HG03432 (cell line): ENCODE results near the gene C1QTNF6.
"Not testable (repeated sequence)": the region's sequence is repeated elsewhere in the genome, so short reads cannot be mapped to it uniquely, and the experiment has no call there.

Experiments used
- ATAC-seq: cut with Tn5 transposase; IDR thresholded peaks from one replicate; pipeline ENCODE4 v1.9.1; 2021; ENCODE audit warnings: mild to moderate bottlenecking, moderate library complexity; ENCODE audit not compliant: unreplicated experiment

Gene C1QTNF6

DNA sequence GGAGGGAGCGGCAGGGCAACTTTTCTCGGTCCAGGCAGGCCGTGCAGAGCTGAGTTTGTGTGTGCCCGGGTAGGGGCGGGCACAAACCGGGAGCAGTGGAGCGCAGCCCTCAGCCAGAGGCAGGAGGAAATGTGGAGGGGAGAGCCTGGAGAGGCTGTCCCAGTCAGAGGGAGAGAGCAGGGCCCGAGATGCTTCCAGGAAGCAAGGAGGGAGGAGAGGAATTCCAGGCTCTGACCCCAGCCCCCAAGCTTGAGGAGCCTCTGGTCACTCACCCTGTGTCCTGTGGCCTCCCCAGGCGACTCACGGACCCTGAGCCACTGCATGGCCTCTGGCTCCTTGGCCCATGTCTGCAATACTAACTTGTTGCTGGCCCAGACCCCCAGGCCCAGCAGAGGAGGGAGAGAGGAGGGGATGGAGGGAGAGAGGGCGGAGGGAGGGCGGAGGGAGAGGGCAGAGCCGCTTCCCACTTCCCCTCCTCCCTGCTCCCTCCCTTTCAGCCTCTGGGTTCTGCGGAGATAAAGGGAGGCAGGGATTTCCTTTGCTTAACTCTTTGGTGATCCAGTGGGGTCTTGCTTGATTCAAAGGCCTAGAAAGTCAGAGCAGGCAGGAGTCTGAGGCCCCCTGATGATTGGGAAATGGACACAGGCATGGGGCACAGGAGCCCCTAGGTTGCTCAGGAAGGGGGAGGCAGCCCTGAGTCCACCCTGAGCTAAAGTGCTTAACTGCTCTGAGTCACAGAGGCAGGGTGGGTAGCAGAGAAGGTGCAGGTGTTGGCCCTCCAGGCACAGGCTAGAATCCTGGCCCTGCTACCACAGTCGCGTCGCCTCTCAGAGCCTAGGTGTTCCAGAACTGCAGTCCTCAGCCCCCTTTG lies at the start of gene C1QTNF6:
C1QTNF6 (minus strand) TSS at position 357 of the 871 bp plus-strand sequence; CDS start at position 323, 34 bp downstream.
- no peak for ATAC-seq

DNA sequence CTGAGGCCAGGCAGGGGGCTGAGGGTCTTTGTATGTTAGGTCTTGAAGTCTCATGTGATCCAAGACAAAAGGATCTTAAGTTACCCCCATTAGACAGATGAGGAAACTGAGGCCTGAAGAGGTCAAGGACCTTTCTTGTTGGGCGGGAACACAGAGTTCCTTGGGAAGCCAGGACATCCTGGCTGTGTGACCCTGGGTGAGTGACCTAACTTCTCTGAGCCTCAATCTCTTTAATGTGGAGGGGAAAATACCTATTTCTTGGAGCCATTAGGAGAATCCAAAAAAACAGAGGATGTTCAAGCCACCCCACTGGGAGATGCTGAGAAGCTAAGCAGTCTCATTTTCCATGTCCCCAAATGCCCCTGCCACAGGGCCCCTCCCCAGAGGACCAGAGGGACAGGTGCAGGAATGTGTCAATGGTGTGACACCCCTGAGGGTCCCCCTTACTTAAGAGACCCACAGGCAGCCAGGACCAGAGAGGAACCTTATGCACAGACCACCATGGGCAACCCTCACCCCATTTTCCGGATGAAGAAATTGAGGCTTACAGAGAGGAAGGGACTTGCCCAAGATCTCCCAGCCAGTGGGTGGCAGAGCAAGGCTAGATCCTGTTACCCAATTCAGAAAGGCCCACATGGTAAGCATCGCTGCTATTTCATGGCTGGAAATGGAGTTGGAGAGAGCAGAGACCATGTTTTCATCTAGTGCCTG lies 48.0 kb upstream of the C1QTNF6 start:
- no peak for ATAC-seq

DNA sequence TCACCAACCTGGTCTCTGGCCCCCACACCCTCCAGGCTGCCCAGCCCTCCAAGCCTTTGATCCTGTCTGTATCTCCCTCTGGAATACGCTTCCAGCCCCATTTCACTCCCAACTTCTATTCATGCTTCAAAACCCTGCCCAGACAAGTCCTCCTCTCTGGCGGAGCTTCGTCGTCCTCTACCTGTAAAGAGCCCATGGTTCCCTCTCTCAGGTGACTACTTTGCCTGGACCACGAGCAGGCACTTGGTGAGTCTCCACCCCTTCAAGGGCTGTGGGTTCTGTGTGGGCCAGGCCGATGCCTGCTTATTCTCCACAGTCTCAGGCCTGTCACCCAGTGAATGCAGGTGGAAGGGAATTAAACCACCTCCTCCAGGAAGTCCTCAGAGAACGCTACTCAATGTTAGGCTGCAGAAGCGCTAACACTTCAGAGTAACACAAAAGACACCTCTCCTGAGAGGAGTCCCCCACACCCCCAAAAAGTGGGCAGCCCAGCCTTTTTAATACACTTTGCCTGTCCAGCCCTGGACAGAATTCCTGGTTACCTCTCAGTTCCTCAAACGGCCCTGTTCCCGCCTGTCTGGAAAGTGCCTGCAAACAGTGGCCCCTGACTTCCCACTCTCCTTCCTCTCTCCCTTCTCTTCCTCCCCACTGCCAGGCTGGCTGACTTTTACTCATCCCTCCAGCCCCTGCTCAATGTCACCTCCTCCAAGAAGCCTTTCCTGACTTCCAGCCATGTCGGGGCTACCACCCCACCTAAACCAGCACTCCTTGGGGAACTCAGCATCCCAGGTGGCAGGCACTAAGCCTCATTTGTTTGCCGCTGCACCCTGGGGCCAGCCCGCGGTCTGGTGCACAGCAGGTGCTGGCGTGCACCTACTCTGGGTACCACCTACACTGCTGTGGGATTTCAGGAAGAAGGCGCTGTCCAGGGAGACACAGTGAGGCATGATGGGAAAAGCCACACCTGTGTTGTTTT lies 47.0 kb upstream of the C1QTNF6 start:
- ATAC-seq, result no peak

DNA sequence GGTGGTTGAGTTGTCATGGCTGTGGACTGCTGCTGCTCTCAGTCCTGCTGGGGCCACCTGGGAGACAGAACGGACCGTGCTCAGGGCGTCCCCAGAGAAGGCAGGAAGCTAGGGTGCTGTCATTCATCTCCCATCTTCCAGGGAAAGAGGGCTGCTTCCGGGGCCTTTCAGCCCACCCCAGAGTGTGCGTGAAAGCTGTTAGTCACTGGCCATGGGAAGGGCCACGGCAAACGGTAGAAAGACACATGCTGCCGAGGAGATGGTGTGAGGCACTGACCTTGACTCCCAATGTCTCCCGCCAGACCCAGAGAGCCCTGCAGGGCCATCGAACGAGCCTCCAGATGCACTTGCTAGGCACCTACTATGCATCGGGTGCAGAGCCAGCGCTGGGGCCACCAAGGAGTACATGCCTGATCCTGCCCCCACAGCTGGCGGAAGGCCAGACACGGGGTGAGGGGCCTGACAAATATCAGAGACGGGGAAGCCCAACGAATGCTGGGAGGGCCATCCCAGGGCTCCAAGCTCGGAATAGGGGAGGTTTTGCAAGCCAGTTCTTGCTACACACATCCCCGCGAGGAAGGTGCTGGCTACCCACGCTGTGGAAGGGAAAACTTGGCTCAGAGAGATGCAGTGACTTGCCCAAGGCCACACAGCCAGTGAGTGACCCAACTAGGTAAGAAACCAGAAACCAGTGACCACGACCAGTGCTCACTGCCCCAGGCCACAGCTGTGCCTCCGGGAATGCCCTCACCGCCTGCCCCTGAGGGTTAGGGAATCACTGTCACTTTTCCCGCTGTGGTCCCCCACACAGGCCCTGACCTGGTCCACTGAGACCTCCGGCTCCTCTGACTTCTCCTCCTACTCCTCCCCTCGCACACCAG lies 45.9 kb upstream of the C1QTNF6 start:
- no peak for ATAC-seq

DNA sequence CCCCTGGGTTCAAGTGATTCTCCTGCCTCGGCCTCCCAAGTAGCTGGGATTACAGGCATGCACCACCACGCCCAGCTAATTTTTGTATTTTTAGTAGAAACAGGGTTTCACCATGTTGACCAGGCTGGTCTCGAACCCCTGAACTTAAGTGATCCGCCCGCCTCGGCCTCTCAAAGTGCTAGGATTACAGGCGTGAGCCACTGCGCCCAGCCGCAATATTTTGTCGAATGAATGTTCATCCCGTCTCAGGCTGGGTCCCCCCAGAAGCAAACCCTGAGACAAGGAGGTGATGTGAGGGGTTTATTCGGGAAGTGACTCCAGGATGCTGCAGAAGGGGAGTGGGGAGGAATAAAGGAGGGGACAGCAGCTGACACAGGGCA lies 45.3 kb upstream of the C1QTNF6 start:
- ATAC-seq, result not testable (repeated sequence)

DNA sequence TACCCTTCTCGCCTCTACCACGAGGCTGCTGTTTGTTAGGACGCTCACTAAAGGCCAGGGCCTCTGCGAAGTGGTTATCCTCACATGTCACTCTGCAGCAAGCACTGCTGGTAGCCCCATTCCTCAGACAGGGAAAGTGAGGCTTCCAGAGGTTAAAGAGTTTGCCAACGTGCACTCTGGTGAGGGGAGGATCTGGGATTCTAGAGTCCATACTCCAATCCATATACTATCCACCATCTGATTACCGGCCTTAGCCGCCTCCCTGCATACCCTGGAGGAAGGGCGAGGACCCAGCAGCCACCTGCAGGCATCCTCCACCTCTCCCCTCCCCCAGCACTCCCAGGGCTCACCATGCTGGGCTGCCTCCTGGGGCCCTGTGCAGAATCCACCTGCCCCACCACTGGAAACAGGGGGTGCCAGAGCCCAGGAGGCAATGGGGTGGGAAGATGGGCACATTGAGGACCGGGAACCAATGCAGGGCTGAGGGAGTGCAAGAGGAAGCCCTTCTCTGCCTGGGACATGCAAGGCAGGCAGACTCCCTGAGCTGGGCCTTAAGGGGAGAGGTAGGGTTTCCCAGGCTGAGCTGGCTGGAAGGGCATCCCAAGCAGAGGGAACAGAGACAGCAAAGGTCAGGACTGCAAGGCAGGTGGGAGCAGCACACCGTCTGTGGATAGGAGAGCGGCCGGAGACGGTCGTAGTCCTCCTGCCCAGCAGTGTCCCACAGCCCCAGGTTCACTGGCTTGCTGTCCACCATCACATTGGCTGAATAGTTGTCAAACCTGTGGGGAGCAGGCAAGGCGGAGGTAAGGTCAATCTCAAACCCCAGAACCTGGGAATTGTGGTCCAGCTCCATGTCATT lies 44.3 kb upstream of the C1QTNF6 start:
- ATAC-seq, result no peak

DNA sequence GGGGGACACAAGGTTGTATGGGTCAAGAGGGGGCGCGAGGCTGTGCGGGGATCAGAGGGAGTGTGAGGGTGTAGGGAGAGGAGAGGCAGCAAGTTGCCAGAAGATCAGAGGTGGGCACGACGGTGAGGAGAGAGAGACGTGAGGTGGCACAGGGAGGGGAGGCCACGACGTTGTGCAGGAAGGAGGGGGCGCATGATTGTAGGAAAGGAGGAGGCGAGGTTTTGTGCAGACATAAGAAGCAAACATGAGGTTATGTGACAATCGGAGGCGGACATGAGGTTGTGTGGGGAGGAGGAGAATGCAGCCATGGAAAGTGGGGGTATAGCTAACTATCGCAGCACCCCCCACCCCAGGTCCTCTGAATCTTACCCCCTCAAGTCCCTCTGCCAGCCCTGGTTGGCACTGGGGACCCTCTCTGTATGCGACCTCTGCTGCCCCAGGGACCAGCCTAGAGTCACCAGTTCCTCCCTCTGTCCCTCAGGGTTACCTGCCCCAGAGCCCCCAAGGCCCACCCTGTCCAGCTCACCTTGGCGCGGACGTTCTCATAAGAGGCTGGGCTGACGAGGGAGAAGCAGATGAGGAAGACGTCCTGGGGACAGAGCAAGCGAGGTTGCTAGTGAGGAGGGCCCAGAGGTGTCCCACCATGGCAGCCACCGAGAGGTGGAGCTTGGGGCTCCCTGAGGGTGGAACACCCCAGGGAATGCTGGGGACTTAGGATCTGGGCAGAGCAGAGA lies 43.5 kb upstream of the C1QTNF6 start:
- no peak for ATAC-seq

DNA sequence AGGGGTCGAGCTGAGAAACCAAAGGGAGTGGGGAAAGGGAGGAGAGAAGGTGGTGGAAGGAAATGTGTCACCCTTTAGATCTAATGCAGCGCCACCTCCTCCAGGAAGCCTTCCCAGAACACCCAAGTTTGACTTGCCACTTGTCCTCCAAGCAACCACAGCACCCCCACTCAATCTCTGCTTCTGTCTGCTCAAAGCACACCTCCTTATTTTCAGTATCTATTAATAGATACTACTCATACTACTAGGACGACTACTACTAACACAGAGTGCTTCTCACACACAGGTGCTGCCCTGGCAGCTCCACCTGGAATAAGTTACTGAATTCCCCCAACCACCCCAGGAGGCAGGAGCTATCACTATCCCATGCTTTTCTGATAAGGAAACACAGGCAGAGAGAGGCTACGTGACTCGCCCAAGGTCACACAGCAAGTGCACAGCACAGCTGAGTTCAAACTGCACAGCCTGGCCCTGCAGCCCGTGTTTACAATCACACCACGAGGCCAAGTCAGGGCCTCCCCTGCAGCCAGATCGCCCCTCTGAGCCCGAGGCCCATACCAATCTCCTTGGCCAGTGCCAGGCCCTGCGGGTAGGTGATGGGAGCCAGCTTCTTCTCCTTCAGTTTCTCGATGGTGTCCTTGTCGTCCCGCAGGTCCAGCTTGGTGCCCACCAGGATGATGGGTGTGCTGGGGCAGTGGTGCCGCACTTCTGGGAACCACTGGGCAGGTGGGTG lies 42.8 kb upstream of the C1QTNF6 start:
- peak; percentile 39 for ATAC-seq

DNA sequence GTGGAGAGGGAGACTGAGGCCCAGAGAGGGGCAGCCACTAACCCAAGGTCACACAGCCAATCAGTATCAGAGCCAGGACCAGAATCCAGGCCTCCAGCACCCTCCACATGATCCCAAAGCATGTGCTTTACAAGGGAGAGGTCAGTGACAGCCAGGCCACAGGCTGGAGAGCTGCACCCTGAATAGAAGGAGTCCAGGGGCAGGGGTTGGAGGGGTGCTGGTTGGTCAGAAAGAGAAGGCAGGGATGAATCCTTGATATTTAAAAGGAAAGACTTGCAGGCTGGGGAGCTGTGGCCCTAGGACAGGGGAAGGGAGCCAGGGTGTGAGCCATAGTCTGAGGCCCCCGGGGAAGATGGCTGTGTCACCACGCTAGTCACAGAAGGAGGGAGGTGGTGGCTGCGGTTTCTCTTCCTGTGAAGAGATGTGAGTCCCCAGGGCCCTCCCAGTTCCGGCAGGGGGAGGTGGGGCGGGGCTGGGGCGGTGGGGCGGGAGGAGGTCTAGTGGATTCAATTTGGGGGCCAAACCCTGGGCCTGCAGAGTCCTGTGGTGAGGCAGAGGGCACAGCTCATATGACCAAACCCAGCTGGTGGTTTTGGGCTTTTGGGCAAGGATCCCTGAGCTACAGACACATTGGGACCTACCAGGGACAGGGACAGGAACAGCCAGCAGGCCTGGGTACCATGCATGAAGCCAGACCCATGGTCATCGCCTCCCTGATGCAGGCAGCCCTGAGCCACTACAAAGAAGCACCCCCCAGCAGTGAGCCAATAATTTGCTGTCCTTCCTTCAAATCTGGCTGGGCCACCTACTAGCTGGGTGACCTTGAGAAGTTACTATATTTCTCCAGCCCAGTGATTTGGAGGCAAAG lies 42.0 kb upstream of the C1QTNF6 start:
- ATAC-seq, result peak; percentile 43

DNA sequence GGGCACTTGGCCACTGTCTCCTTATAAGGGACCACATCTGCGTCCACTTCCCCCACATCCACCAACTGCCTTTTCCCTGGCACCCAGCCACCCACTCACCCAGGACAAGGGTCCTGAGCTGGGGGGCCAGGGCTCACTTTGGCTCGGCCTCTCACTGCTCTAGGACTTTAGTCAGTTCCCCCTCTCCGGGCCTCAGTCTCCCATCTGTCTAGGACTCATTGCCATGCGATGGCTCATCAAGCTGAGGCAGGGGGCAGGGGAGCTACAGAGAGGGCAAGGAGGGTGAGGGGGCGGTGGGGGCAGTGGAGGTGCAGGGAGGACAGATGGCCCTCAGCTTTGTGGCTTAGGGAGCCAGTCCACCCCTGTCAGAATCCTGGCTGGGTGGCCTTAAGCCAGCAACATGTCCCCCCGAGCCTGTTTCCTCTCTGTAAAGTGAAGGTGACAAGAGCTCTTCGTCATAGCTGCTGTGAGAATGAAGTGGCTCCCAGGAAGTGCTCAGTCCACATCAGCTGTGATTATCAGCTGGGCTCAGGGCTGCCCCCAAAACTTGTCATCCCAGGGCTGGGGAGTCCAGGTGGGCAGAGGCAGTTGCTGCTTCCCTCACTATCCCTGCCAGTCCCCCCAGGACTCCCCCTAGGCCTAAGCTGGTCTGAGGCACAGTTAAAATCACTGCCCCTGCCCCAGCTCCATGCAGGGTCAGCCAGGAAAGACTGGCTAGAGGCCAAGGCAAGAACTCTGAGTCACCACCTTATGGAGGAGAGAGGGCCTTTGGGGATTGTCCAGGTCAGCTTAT lies 41.2 kb upstream of the C1QTNF6 start:
- no peak for ATAC-seq

DNA sequence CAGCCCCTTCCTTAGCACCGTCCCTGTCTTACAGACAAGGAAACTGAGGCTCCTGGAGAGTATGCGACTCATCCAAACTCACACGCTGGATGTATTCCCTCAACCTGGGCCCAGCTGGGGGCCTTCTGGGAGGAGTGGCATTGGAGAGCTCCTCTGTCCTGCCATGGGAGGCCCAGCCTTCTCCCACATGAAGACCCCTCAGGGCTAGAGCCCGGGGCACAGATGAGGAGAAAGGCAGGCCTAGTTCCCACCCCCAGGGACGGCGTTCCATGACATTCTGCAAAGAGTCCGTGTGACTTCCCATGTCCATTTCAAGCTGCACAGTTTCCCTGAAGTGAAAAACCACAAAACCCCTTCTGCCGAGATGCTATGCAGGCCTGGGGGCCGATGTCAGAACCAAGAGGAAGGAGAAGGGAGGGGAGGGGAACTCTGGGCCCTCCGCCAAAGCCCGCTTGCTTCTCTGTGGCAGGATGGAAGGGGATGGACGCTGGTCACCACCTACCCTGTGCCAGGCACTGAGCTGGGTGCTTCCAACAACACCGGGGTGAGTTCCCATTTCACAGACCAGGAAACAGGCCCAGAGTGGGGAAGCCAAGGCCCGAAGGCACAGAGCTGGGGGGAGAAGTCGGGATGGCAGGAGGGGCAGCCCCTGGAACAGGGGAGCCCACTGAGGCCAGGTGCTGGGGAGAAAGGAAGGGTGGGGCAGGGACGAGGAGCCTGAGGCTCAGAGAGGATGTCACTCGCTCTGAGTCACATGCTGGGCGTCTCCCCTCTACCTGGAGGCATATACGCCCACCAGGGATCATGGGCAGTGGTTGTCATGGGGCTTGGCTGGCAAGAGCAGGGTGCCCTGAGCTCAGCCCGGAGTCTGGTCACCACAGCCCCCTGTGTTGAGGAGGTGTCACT lies 40.3 kb upstream of the C1QTNF6 start:
- ATAC-seq, result no peak

DNA sequence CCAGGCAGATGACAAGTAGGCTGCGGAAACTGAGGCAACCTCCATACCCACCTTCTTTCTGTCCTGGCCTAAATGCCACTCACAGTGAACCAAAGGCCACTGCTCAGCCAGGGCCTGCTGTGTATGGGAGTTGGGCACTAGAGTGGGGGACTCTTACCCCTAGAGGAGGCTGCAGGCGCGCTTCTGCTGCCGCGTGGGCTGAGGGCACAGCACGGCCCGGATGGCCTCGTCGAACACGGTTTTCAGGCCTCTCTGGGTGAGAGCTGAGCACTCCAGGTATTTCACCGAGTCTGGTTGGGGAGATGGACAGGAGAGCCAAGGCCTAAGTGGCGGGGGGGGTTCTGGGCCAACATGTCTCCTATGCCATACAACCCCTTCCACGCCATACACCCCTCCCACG lies 38.5 kb upstream of the C1QTNF6 start:
- ATAC-seq, result no peak

DNA sequence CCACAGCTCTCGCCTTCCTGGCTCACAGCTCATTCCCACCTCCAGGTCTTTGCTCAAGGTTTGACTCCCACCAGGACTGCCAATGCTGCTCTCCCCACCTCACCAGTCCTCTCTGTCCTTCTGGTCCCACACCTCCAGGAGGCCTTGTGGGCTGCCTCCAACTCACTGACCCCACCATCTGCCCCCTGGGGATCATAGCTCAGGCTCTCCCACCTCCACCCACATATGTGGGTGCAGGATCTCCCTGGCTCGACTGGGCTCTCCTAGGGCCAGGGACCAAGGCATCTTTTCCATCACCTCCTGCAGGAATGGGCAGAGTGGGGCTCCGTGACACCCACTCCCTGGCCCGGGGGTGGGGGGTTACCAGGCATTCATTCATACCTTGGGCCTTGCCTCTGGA lies 38.0 kb upstream of the C1QTNF6 start:
- no peak for ATAC-seq

DNA sequence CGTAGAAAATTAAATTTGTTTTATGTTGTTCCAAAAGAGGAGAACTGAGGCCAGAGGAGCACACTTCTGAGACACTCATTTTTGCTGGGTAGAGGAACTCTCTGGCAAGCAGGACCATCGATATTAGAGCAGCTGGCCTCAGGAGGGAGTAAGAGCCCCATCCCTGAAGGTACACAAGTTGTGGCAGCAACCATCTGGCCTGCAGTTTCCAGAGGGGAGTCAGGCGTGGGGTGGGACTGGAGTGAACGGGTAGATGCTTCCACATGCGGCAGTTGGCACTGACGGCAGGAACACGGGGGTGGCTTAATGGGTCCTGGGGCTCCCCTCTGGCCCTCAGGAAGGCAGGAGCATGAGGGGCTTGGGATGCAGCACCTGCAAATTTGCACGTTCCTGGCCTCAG lies 37.4 kb upstream of the C1QTNF6 start:
- ATAC-seq, result no peak
